H1 (cell line): Measurements from ENCODE around the gene MTFR1L. TPM values are rescaled to one million over a fixed set of nuclear protein-coding genes. Genes with fewer than 3 reads are reported as not detected.

ENCODE experiments used
- CBX8 ChIP-seq: fragments of 300-800, 300-1000 bp; sonication (generic); IDR thresholded peaks from 2 replicates; pipeline ENCODE4 v1.7.1; 2016; ENCODE audit warnings: low read depth, low read length, borderline replicate concordance
- CHD2 ChIP-seq: IDR thresholded peaks from 2 replicates; pipeline ENCODE4 v1.6.1; 2012; ENCODE audit warnings: low read length, improper control_type of control experiment
- CTBP2 ChIP-seq: IDR thresholded peaks from 2 replicates; pipeline ENCODE4 v1.7.0; 2011; ENCODE audit warnings: borderline replicate concordance, mild to moderate bottlenecking, moderate library complexity, mixed read lengths, low read length; ENCODE audit not compliant: insufficient read depth, insufficient read length
- EZH2 ChIP-seq: fragments of 200-600 bp; sonication (generic); IDR thresholded peaks from 2 replicates; pipeline ENCODE4 v1.7.1; 2012; ENCODE audit warnings: low read depth, mild to moderate bottlenecking, moderate library complexity, low read length, inconsistent platforms; ENCODE audit not compliant: severe bottlenecking
- JUN ChIP-seq: IDR thresholded peaks from 2 replicates; pipeline ENCODE4 v1.6.1; 2011; ENCODE audit warnings: low read depth, mild to moderate bottlenecking, improper control_type of control experiment, low read length
- KDM4A ChIP-seq: IDR thresholded peaks from one replicate; pipeline ENCODE4 v1.7.1; 2012; ENCODE audit warnings: low read depth, mild to moderate bottlenecking, moderate library complexity, low read length, inconsistent platforms; ENCODE audit not compliant: severe bottlenecking
- MAFK ChIP-seq: IDR thresholded peaks from 2 replicates; pipeline ENCODE4 v1.6.1; 2012; ENCODE audit warnings: low read depth, mild to moderate bottlenecking, improper control_type of control experiment, low read length
- NRF1 ChIP-seq: IDR thresholded peaks from 2 replicates; pipeline ENCODE4 v1.6.1; 2011; ENCODE audit warnings: mild to moderate bottlenecking, low read depth, low read length, improper control_type of control experiment
- POLR2A ChIP-seq, 2 experiments: IDR thresholded peaks; 1 replicate in 1 of 2; 2 replicates in 1 of 2; pipeline ENCODE4 v1.6.1; 2011; ENCODE audit warnings: low read depth in 2 of 2, low read length in 2 of 2, mild to moderate bottlenecking in 2 of 2; ENCODE audit errors: control extremely low read depth in 1 of 2
- POU5F1 ChIP-seq: IDR thresholded peaks from 2 replicates; pipeline ENCODE4 v1.6.1; 2011; ENCODE audit warnings: low read depth, mild to moderate bottlenecking, low read length, moderate library complexity
- RAD21 ChIP-seq, 2 experiments: IDR thresholded peaks in 1 of 2; conservative IDR thresholded peaks in 1 of 2; 2 replicates each; pipeline ENCODE4 v1.6.1; 2011; ENCODE audit warnings: low read depth in 2 of 2, low read length in 2 of 2, improper control_type of control experiment in 1 of 2, inconsistent platforms in 1 of 2, mild to moderate bottlenecking in 1 of 2, moderate library complexity in 1 of 2
- RBBP5 ChIP-seq: IDR thresholded peaks from 2 replicates; pipeline ENCODE4 v1.7.1; 2012; ENCODE audit warnings: low read depth, mild to moderate bottlenecking, inconsistent platforms, low read length, moderate library complexity, borderline replicate concordance
- RFX5 ChIP-seq: IDR thresholded peaks from 2 replicates; pipeline ENCODE4 v1.6.1; 2011; ENCODE audit warnings: low read depth, low read length, improper control_type of control experiment, borderline replicate concordance
- SAP30 ChIP-seq: fragments of 300-600 bp; sonication (generic); IDR thresholded peaks from 2 replicates; pipeline ENCODE4 v1.7.1; 2012; ENCODE audit warnings: low read length, moderate library complexity, mild to moderate bottlenecking, inconsistent platforms; ENCODE audit not compliant: insufficient read depth, insufficient replicate concordance
- TBP ChIP-seq: IDR thresholded peaks from 2 replicates; pipeline ENCODE4 v1.6.1; 2011; ENCODE audit warnings: low read depth, low read length, improper control_type of control experiment
- polyA plus RNA-seq, 7 experiments: library from polyadenylated mRNA; depleted of rRNA in 3 of 7; stranded (reverse) in 5 of 7; unstranded in 2 of 7; fragments of >200 nt in 5 of 7; fragments of 200-250 nt in 2 of 7; gene quantifications; 1 replicate in 5 of 7; 2 replicates in 1 of 7; 4 replicates in 1 of 7; pipeline versions ENCODE4 v1.2.1 to v1.2.3, GENCODE V29; 2011 to 2013; ENCODE audit warnings: missing spikeins in 2 of 7, mixed read lengths in 2 of 7
- total RNA-seq: library from RNA; stranded (reverse); fragmentation: NEBNext Ultra II Directional; extraction: Animal tissue kit (Norgen Biotek cat#: 25700); gene quantifications from 2 replicates; pipeline ENCODE4 v1.2.1, GENCODE V29; 2021
- TF ChIP-seq, protein P1 (sequence below): IDR thresholded peaks from 2 replicates; pipeline ENCODE4 v1.6.1; 2012; ENCODE audit warnings: low read length, inconsistent platforms

The MTFR1L gene
- total and polyA plus RNA-seq, 2 of the 8 experiments (the other 6 are each of a cell fraction or from before 2014, with no cell fraction given), result 20.8 to 23.1 TPM

GRCh38 chr1:25796811-25797458 is 22.8 kb upstream of the MTFR1L start (continued):
- TF ChIP-seq, protein P1, sequence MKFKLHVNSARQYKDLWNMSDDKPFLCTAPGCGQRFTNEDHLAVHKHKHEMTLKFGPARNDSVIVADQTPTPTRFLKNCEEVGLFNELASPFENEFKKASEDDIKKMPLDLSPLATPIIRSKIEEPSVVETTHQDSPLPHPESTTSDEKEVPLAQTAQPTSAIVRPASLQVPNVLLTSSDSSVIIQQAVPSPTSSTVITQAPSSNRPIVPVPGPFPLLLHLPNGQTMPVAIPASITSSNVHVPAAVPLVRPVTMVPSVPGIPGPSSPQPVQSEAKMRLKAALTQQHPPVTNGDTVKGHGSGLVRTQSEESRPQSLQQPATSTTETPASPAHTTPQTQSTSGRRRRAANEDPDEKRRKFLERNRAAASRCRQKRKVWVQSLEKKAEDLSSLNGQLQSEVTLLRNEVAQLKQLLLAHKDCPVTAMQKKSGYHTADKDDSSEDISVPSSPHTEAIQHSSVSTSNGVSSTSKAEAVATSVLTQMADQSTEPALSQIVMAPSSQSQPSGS, result no peak
- no peak for TF ChIP-seq CHD2
- no peak for TF ChIP-seq CTBP2
- TF ChIP-seq JUN, result no peak
- TF ChIP-seq SAP30, result no peak
- TF ChIP-seq NRF1, result no peak
- no peak for TF ChIP-seq POLR2A (IDR thresholded peaks at IDR 0.05; ENCODE audit: control extremely low read depth in 1 of 2, low read depth in 2 of 2, low read length in 2 of 2)
- TF ChIP-seq RBBP5, result no peak
- TF ChIP-seq EZH2, result no peak
- no peak for TF ChIP-seq CBX8
- TF ChIP-seq TBP, result peak; percentile 25; the same call in 1 of the 2 replicates
- TF ChIP-seq RFX5, result no peak
- TF ChIP-seq KDM4A, result no peak
- TF ChIP-seq RAD21 (IDR thresholded peaks at IDR 0.05 in 1 of 2, conservative IDR thresholded peaks at IDR 0.05 in 1 of 2; ENCODE audit: low read depth in 2 of 2, low read length in 2 of 2), result peak; percentile 87 to 92
- no peak for TF ChIP-seq POU5F1
- TF ChIP-seq MAFK, result no peak
